HEK293 (cell line): ENCODE data around the gene SMIM17.

Experiments used
- BCL11A ChIP-seq: fragments of 450-650 bp; formaldehyde crosslinking; IDR thresholded peaks from 2 replicates; pipeline ENCODE4 v1.5.1; 2016; ENCODE audit warnings: low read depth, missing biosample characterization, missing genetic modification characterization
- HIC1 ChIP-seq: fragments of 450-650 bp; formaldehyde crosslinking; IDR thresholded peaks from 2 replicates; pipeline ENCODE4 v1.5.1; 2016; ENCODE audit warnings: missing biosample characterization, missing genetic modification characterization
- HOXA7 ChIP-seq: sonication (generic); formaldehyde crosslinking; IDR thresholded peaks from 2 replicates; pipeline ENCODE4 v1.8.1; 2022; ENCODE audit warnings: missing genetic modification reagents, borderline replicate concordance
- INSM2 ChIP-seq: fragments of 450-650 bp; formaldehyde crosslinking; IDR thresholded peaks from 2 replicates; pipeline ENCODE4 v1.5.1; 2016; ENCODE audit warnings: missing biosample characterization, missing genetic modification characterization
- KLF10 ChIP-seq: fragments of 450-650 bp; IDR thresholded peaks from 2 replicates; pipeline ENCODE4 v1.5.1; 2018; ENCODE audit warnings: missing biosample characterization, mild to moderate bottlenecking, missing genetic modification characterization
- RBAK ChIP-seq: fragments of 450-650 bp; formaldehyde crosslinking; IDR thresholded peaks from 2 replicates; pipeline ENCODE4 v1.5.1; 2016; ENCODE audit warnings: missing biosample characterization, missing genetic modification characterization
- SCRT2 ChIP-seq: fragments of 450-650 bp; formaldehyde crosslinking; IDR thresholded peaks from 2 replicates; pipeline ENCODE4 v1.5.1; 2016; ENCODE audit warnings: missing biosample characterization, missing genetic modification characterization
- SETDB1 ChIP-seq: IDR thresholded peaks from one replicate; pipeline ENCODE4 v1.6.1; 2017; ENCODE audit warnings: mild to moderate bottlenecking, low read length, moderate library complexity, mixed read lengths; ENCODE audit not compliant: insufficient read length
- SP2 ChIP-seq: fragments of 450-650 bp; formaldehyde crosslinking; IDR thresholded peaks from 2 replicates; pipeline ENCODE4 v1.5.1; 2016; ENCODE audit warnings: missing biosample characterization, missing genetic modification characterization
- TRIM28 ChIP-seq: IDR thresholded peaks from 2 replicates; pipeline ENCODE4 v1.6.1; 2011; ENCODE audit warnings: low read length, control low read depth, borderline replicate concordance
- ZBTB1 ChIP-seq: fragments of 450-650 bp; formaldehyde crosslinking; IDR thresholded peaks from 2 replicates; pipeline ENCODE4 v1.5.1; 2016; ENCODE audit warnings: missing biosample characterization, missing genetic modification characterization
- ZBTB17 ChIP-seq: fragments of 450-650 bp; formaldehyde crosslinking; IDR thresholded peaks from 2 replicates; pipeline ENCODE4 v1.5.1; 2016; ENCODE audit warnings: missing biosample characterization, missing genetic modification characterization
- ZBTB8A ChIP-seq: fragments of 450-650 bp; formaldehyde crosslinking; IDR thresholded peaks from 2 replicates; pipeline ENCODE4 v1.5.1; 2016; ENCODE audit warnings: missing biosample characterization, missing genetic modification characterization
- ZFP41 ChIP-seq: fragments of 450-650 bp; formaldehyde crosslinking; IDR thresholded peaks from 2 replicates; pipeline ENCODE4 v1.5.1; 2016; ENCODE audit warnings: missing biosample characterization, missing genetic modification characterization, borderline replicate concordance
- ZFP69B ChIP-seq: fragments of 450-650 bp; formaldehyde crosslinking; IDR thresholded peaks from 2 replicates; pipeline ENCODE4 v1.5.1; 2016; ENCODE audit warnings: missing biosample characterization, missing genetic modification characterization
- ZNF114 ChIP-seq: fragments of 450-650 bp; formaldehyde crosslinking; IDR thresholded peaks from 2 replicates; pipeline ENCODE4 v1.5.0; 2017; ENCODE audit warnings: missing biosample characterization, missing genetic modification characterization
- ZNF169 ChIP-seq: fragments of 450-650 bp; formaldehyde crosslinking; IDR thresholded peaks from 2 replicates; pipeline ENCODE4 v1.5.1; 2016; ENCODE audit warnings: missing biosample characterization, missing genetic modification characterization
- ZNF184 ChIP-seq: fragments of 450-650 bp; IDR thresholded peaks from 2 replicates; pipeline ENCODE4 v1.5.1; 2018; ENCODE audit warnings: missing biosample characterization, mild to moderate bottlenecking, missing genetic modification characterization
- ZNF2 ChIP-seq: fragments of 450-650 bp; formaldehyde crosslinking; IDR thresholded peaks from 2 replicates; pipeline ENCODE4 v1.5.1; 2016; ENCODE audit warnings: missing biosample characterization, missing genetic modification characterization
- ZNF221 ChIP-seq: fragments of 450-650 bp; formaldehyde crosslinking; IDR thresholded peaks from 2 replicates; pipeline ENCODE4 v1.5.1; 2017; ENCODE audit warnings: missing biosample characterization, missing genetic modification characterization, borderline replicate concordance
- ZNF24 ChIP-seq: fragments of 450-650 bp; formaldehyde crosslinking; IDR thresholded peaks from 2 replicates; pipeline ENCODE4 v1.5.1; 2016; ENCODE audit warnings: missing biosample characterization, missing genetic modification characterization
- ZNF26 ChIP-seq: fragments of 450-650 bp; formaldehyde crosslinking; IDR thresholded peaks from 2 replicates; pipeline ENCODE4 v1.5.1; 2016; ENCODE audit warnings: missing biosample characterization, missing genetic modification characterization
- ZNF266 ChIP-seq: fragments of 450-650 bp; formaldehyde crosslinking; IDR thresholded peaks from 2 replicates; pipeline ENCODE4 v1.5.1; 2016; ENCODE audit warnings: missing biosample characterization, missing genetic modification characterization, low read depth
- ZNF335 ChIP-seq: fragments of 450-650 bp; formaldehyde crosslinking; conservative IDR thresholded peaks from 2 replicates; pipeline ENCODE4 v1.5.1; 2016; ENCODE audit warnings: missing biosample characterization, missing genetic modification characterization
- ZNF394 ChIP-seq: fragments of 450-650 bp; formaldehyde crosslinking; IDR thresholded peaks from 2 replicates; pipeline ENCODE4 v1.5.1; 2016; ENCODE audit warnings: missing biosample characterization, missing genetic modification characterization, mild to moderate bottlenecking, moderate library complexity, borderline replicate concordance
- ZNF416 ChIP-seq: fragments of 450-650 bp; formaldehyde crosslinking; IDR thresholded peaks from 2 replicates; pipeline ENCODE4 v1.5.1; 2016; ENCODE audit warnings: missing biosample characterization, missing genetic modification characterization
- ZNF558 ChIP-seq: fragments of 450-650 bp; formaldehyde crosslinking; IDR thresholded peaks from 2 replicates; pipeline ENCODE4 v1.5.1; 2016; ENCODE audit warnings: missing biosample characterization, missing genetic modification characterization
- ZNF561 ChIP-seq: fragments of 450-650 bp; IDR thresholded peaks from 2 replicates; pipeline ENCODE4 v1.5.1; 2018; ENCODE audit warnings: missing biosample characterization, missing genetic modification characterization, borderline replicate concordance
- ZNF596 ChIP-seq: fragments of 450-650 bp; IDR thresholded peaks from 2 replicates; pipeline ENCODE4 v1.5.0; 2018; ENCODE audit warnings: missing biosample characterization, mild to moderate bottlenecking, missing genetic modification characterization, moderate library complexity
- ZNF654 ChIP-seq: fragments of 450-650 bp; formaldehyde crosslinking; IDR thresholded peaks from 2 replicates; pipeline ENCODE4 v1.5.1; 2016; ENCODE audit warnings: low read depth, missing biosample characterization, missing genetic modification characterization
- ZNF658 ChIP-seq: fragments of 450-650 bp; formaldehyde crosslinking; IDR thresholded peaks from 2 replicates; pipeline ENCODE4; 2016; ENCODE audit warnings: missing biosample characterization, missing genetic modification characterization
- ZNF701 ChIP-seq: fragments of 450-650 bp; formaldehyde crosslinking; IDR thresholded peaks from 2 replicates; pipeline ENCODE4 v1.5.1; 2016; ENCODE audit warnings: missing biosample characterization, missing genetic modification characterization
- ZNF785 ChIP-seq: fragments of 450-650 bp; formaldehyde crosslinking; IDR thresholded peaks from 2 replicates; pipeline ENCODE4 v1.5.1; 2016; ENCODE audit warnings: missing biosample characterization, missing genetic modification characterization
- ZNF792 ChIP-seq: fragments of 450-650 bp; formaldehyde crosslinking; IDR thresholded peaks from 2 replicates; pipeline ENCODE4 v1.5.1; 2016; ENCODE audit warnings: missing biosample characterization, missing genetic modification characterization
- TF ChIP-seq, protein P1 (sequence below): fragments of 450-650 bp; formaldehyde crosslinking; IDR thresholded peaks from 2 replicates; pipeline ENCODE4 v1.5.1; 2017; ENCODE audit warnings: missing biosample characterization, mild to moderate bottlenecking, missing genetic modification characterization, moderate library complexity
- TF ChIP-seq, protein P2 (sequence below): fragments of 450-650 bp; IDR thresholded peaks from 2 replicates; pipeline ENCODE4 v1.5.1; 2018; ENCODE audit warnings: missing biosample characterization, mild to moderate bottlenecking, missing genetic modification characterization

Gene SMIM17

DNA sequence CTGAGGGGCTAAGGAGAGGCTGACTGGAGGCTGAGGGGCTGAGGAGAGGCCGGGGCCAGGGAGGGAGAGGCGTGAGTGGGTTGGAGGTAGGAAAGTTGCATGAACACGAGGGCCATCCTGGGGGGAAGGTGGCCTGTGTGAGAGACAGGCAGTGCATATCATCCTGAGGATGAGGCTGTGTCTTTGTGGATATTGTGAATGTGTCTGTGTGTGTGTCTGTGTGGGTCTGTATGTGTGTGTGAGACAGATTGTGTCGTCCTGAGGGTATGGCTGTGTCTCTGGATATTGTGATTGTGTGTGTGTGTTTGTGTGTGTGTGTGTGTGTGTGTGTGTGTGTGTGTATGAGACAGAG, 47.4 kb upstream of the SMIM17 start (continued):
- TF ChIP-seq SETDB1 (no peak), ZNF416 (tag by site-specific recombination) (peak; percentile 69; the same call in 1 of the 2 replicates), ZNF2 (peak; percentile 52; the same call in 1 of the 2 replicates), TRIM28 (no peak), ZFP69B (tag by site-specific recombination) (no peak), ZNF558 (tag by site-specific recombination) (no peak), SCRT2 (tag by site-specific recombination) (no peak), ZNF658 (tag by site-specific recombination) (no peak), ZNF654 (tag by site-specific recombination) (no peak), BCL11A (tag by site-specific recombination) (no peak), ZNF785 (tag by site-specific recombination) (no peak), HOXA7 (CRISPR knock-in tag) (no peak), ZNF184 (no peak), ZNF114 (tag by site-specific recombination) (no peak), HIC1 (tag by site-specific recombination) (no peak), INSM2 (tag by site-specific recombination) (no peak), ZNF24 (no peak), ZNF221 (tag by site-specific recombination) (no peak), ZNF701 (no peak), ZNF596 (no peak), KLF10 (no peak), ZBTB8A (tag by site-specific recombination) (peak; percentile 27; the same call in 1 of the 2 replicates), SP2 (no peak), ZNF169 (tag by site-specific recombination) (peak; percentile 87), ZNF394 (no peak; the same call in 1 of the 2 replicates), ZFP41 (no peak), ZNF561 (tag by site-specific recombination) (no peak), ZBTB17 (tag by site-specific recombination) (no peak), RBAK (tag by site-specific recombination) (no peak), ZNF335 (tag by site-specific recombination) (peak; percentile 78), ZNF266 (tag by site-specific recombination) (peak; percentile 61; the same call in 1 of the 2 replicates), ZNF26 (tag by site-specific recombination) (no peak), ZNF792 (tag by site-specific recombination) (0 out of 2 replicates have a peak, but pooled peaks have one; percentile 68), ZBTB1 (tag by site-specific recombination) (no peak)
- TF ChIP-seq, protein P1, sequence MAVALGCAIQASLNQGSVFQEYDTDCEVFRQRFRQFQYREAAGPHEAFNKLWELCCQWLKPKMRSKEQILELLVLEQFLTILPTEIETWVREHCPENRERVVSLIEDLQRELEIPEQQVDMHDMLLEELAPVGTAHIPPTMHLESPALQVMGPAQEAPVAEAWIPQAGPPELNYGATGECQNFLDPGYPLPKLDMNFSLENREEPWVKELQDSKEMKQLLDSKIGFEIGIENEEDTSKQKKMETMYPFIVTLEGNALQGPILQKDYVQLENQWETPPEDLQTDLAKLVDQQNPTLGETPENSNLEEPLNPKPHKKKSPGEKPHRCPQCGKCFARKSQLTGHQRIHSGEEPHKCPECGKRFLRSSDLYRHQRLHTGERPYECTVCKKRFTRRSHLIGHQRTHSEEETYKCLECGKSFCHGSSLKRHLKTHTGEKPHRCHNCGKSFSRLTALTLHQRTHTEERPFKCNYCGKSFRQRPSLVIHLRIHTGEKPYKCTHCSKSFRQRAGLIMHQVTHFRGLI (tag by site-specific recombination) = no peak
- TF ChIP-seq, protein P2, sequence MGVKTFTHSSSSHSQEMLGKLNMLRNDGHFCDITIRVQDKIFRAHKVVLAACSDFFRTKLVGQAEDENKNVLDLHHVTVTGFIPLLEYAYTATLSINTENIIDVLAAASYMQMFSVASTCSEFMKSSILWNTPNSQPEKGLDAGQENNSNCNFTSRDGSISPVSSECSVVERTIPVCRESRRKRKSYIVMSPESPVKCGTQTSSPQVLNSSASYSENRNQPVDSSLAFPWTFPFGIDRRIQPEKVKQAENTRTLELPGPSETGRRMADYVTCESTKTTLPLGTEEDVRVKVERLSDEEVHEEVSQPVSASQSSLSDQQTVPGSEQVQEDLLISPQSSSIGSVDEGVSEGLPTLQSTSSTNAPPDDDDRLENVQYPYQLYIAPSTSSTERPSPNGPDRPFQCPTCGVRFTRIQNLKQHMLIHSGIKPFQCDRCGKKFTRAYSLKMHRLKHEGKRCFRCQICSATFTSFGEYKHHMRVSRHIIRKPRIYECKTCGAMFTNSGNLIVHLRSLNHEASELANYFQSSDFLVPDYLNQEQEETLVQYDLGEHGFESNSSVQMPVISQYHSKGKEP (tag by site-specific recombination) = no peak
